HEK293 (cell line): ENCODE data around the gene ANKRD65.
"Not testable (repeated sequence)": the region's sequence is repeated elsewhere in the genome, so short reads cannot be mapped to it uniquely, and the experiment has no call there.

Experiments
- CTCF ChIA-PET: fragments of 350-600 bp; formaldehyde crosslinking; extraction: SDS; loops from one replicate; lab custom pipeline; 2021; ENCODE audit warnings: antibody characterized with exemption; lab: Yijun Ruan, JAX
- POLR2A ChIA-PET: fragments of 300-600 bp; formaldehyde crosslinking; extraction: SDS; loops from one replicate; lab custom pipeline; 2020; ENCODE audit warnings: antibody characterized with exemption, inconsistent platforms; lab: Yijun Ruan, JAX
- H3K27ac ChIP-seq: fragments of 200-500 bp; sonication (Bioruptor generic); 2 replicates; pipeline ENCODE4 v1.5.1; 2014; ENCODE audit warnings: low read depth, low read length, control low read depth, inconsistent platforms; ENCODE audit errors: extremely low read depth
- H3K36me3 ChIP-seq, 2 experiments: fragments of 200-500 bp in 1 of 2; sonication (Bioruptor generic) in 1 of 2; 1 replicate in 1 of 2; 2 replicates in 1 of 2; pipeline ENCODE4 v1.5.1; 2014 to 2017; ENCODE audit warnings: inconsistent platforms in 2 of 2, low read length in 2 of 2; ENCODE audit not compliant: control insufficient read depth in 2 of 2, insufficient read depth in 1 of 2
- H3K4me1 ChIP-seq: fragments of 200-500 bp; sonication (Bioruptor generic); 2 replicates; pipeline ENCODE4 v1.5.1; 2014; ENCODE audit warnings: mild to moderate bottlenecking, low read length, inconsistent platforms; ENCODE audit not compliant: control insufficient read depth, insufficient read depth
- H3K4me3 ChIP-seq: 2 replicates; pipeline ENCODE4 v1.5.1; 2011; ENCODE audit warnings: low read depth, mild to moderate bottlenecking, control low read depth, low read length, moderate library complexity
- H3K9me3 ChIP-seq: fragments of 200-500 bp; sonication (Bioruptor generic); 2 replicates; pipeline ENCODE4 v1.5.1; 2014; ENCODE audit warnings: low read depth, low read length, inconsistent platforms; ENCODE audit not compliant: control insufficient read depth, insufficient read depth
- AEBP2 ChIP-seq: fragments of 450-650 bp; formaldehyde crosslinking; IDR thresholded peaks from 2 replicates; pipeline ENCODE4 v1.5.1; 2016; ENCODE audit warnings: missing biosample characterization, missing genetic modification characterization, borderline replicate concordance
- REPIN1 ChIP-seq: fragments of 450-650 bp; formaldehyde crosslinking; IDR thresholded peaks from 2 replicates; pipeline ENCODE4 v1.5.1; 2017; ENCODE audit warnings: missing biosample characterization, missing genetic modification characterization, low read depth
- REST ChIP-seq: fragments of 450-650 bp; formaldehyde crosslinking; IDR thresholded peaks from 2 replicates; pipeline ENCODE4 v1.5.1; 2016; ENCODE audit warnings: missing biosample characterization, missing genetic modification characterization
- SCRT1 ChIP-seq: fragments of 450-650 bp; formaldehyde crosslinking; IDR thresholded peaks from 2 replicates; pipeline ENCODE4 v1.5.1; 2016; ENCODE audit warnings: missing biosample characterization, missing genetic modification characterization, borderline replicate concordance
- ZBTB6 ChIP-seq: fragments of 450-650 bp; formaldehyde crosslinking; IDR thresholded peaks from 2 replicates; pipeline ENCODE4 v1.5.1; 2017; ENCODE audit warnings: missing biosample characterization, missing genetic modification characterization
- ZNF266 ChIP-seq: fragments of 450-650 bp; formaldehyde crosslinking; IDR thresholded peaks from 2 replicates; pipeline ENCODE4 v1.5.1; 2016; ENCODE audit warnings: missing biosample characterization, missing genetic modification characterization, low read depth
- ZNF311 ChIP-seq: fragments of 450-650 bp; formaldehyde crosslinking; IDR thresholded peaks from 2 replicates; pipeline ENCODE4 v1.5.1; 2017; ENCODE audit warnings: missing biosample characterization, missing genetic modification characterization, borderline replicate concordance
- ZNF473 ChIP-seq: fragments of 450-650 bp; formaldehyde crosslinking; IDR thresholded peaks from 2 replicates; pipeline ENCODE4 v1.5.1; 2017; ENCODE audit warnings: missing biosample characterization, missing genetic modification characterization
- ZNF529 ChIP-seq: fragments of 450-650 bp; formaldehyde crosslinking; IDR thresholded peaks from 2 replicates; pipeline ENCODE4 v1.5.1; 2017; ENCODE audit warnings: missing genetic modification characterization, missing biosample characterization; ENCODE audit not compliant: insufficient replicate concordance
- ZNF600 ChIP-seq: fragments of 450-650 bp; formaldehyde crosslinking; IDR thresholded peaks from 2 replicates; pipeline ENCODE4 v1.5.1; 2016; ENCODE audit warnings: missing biosample characterization, missing genetic modification characterization
- ZNF626 ChIP-seq: fragments of 450-650 bp; sonication (Bioruptor Pico); formaldehyde crosslinking; IDR thresholded peaks from 2 replicates; pipeline ENCODE4 v1.5.1; 2018; ENCODE audit warnings: missing biosample characterization, missing genetic modification characterization, inconsistent platforms
- ZNF677 ChIP-seq: fragments of 450-650 bp; IDR thresholded peaks from 2 replicates; pipeline ENCODE4 v1.5.0; 2018; ENCODE audit warnings: missing biosample characterization, mild to moderate bottlenecking, missing genetic modification characterization, moderate library complexity
- ZNF707 ChIP-seq: fragments of 450-650 bp; formaldehyde crosslinking; IDR thresholded peaks from 2 replicates; pipeline ENCODE4 v1.5.1; 2016; ENCODE audit warnings: missing biosample characterization, missing genetic modification characterization
- TF ChIP-seq, protein P1 (sequence below): IDR thresholded peaks from 2 replicates; pipeline ENCODE4 v1.6.1; 2011; ENCODE audit warnings: mild to moderate bottlenecking, low read depth, low read length, borderline replicate concordance

ANKRD65 gene

GRCh38 chr1:1419363-1419812 lies 1.7 kb downstream of the ANKRD65 start:
- H3K4me3 ChIP-seq, result no peak overlapping the region
- TF ChIP-seq ZNF707, result no peak
- TF ChIP-seq AEBP2 (tag by site-specific recombination), result no peak
- TF ChIP-seq ZNF473 (tag by site-specific recombination), result no peak
- no peak for TF ChIP-seq SCRT1
- TF ChIP-seq REPIN1 (tag by site-specific recombination), result no peak
- no peak for TF ChIP-seq REST
- no peak for TF ChIP-seq ZNF266 (tag by site-specific recombination)
- no peak for TF ChIP-seq ZNF311 (tag by site-specific recombination)
- TF ChIP-seq ZNF529, result no peak
- TF ChIP-seq ZNF626 (tag by site-specific recombination), result no peak
- H3K27ac ChIP-seq, result no peak overlapping the region
- ChIA-PET CTCF (no interaction called here), POLR2A (no interaction called here)
- no peaks in the 10 kb centered on the region for H3K4me1 ChIP-seq
- no peaks in the 10 kb centered on the region for H3K36me3 ChIP-seq
- no peaks in the 10 kb centered on the region for H3K9me3 ChIP-seq

DNA sequence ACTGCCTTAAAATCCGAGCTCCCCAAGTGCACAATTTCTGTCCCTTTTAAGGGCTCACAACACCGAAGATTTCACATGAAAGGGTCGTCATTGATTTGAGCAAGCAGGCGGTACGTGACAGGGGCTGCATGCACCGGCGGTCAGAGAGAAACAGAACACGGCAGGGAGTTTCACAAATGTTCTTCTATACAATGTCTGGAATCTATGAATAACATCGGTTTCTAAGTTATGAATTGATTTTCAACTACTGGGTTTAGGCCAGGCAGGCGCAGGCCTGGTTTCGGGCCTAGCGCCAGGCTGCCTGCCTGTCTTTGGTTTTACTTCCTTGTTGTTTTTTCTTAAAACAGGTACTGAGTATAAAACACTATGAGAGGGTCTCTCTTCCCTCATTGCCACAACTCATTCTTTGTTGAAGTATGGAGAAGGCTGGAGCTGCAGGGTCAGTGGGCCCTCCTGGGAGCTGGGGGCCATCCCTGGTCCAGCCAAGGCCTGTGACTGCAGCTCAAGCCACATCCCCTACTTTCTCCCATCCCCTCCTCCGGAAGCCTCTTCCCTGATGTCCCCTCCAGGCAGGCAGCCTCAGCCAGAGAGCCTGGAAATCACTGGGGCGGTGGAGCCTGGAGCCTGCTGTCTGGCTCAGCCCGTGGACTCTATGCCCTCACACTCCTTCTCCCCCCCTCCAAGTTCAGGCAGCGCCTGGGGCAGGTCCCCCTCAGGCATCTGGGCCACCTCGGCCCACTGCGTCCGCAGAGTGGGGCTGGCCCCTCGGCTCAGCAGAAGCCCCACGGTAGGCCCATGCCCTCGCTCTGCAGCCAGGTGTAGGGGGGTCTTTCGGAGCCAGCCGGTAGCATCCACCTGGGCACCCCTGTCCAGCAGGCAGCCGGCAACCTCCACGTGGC lies 2.4 kb downstream of the ANKRD65 start:
- H3K4me3 ChIP-seq, result no peak overlapping the region
- POLR2A ChIA-PET, result no interaction called here
- H3K27ac ChIP-seq, result no peak overlapping the region
- no peaks in the 10 kb centered on the region for H3K36me3 ChIP-seq
- CTCF ChIA-PET, result no interaction called here
- no peaks in the 10 kb centered on the region for H3K4me1 ChIP-seq
- H3K9me3 ChIP-seq, result no peaks in the 10 kb centered on the region
- TF ChIP-seq, protein P1, sequence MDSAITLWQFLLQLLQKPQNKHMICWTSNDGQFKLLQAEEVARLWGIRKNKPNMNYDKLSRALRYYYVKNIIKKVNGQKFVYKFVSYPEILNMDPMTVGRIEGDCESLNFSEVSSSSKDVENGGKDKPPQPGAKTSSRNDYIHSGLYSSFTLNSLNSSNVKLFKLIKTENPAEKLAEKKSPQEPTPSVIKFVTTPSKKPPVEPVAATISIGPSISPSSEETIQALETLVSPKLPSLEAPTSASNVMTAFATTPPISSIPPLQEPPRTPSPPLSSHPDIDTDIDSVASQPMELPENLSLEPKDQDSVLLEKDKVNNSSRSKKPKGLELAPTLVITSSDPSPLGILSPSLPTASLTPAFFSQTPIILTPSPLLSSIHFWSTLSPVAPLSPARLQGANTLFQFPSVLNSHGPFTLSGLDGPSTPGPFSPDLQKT, result no peak
- TF ChIP-seq ZBTB6 (tag by site-specific recombination), result peak; percentile 45; the same call in 1 of the 2 replicates

GRCh38 chr1:1417825-1418463 lies 3.1 kb downstream of the ANKRD65 start:
- H3K36me3 ChIP-seq, H3K4me3 ChIP-seq, POLR2A ChIA-PET: not testable (repeated sequence)
- TF ChIP-seq ZNF677 (tag by site-specific recombination) (peak; percentile 72), ZNF600 (peak; percentile 49; the same call in 1 of the 2 replicates)
- TF ChIP-seq, all 188 proteins: peak for 2; not testable (repeated sequence) for 186
- H3K27ac ChIP-seq, CTCF ChIA-PET, H3K9me3 ChIP-seq, H3K4me1 ChIP-seq: not testable (repeated sequence)

- H3K4me3 ChIP-seq, H3K4me1 ChIP-seq, H3K27ac ChIP-seq, H3K36me3 ChIP-seq, CTCF ChIA-PET, POLR2A ChIA-PET, H3K9me3 ChIP-seq: not testable (repeated sequence)
Measured at GRCh38 chr1:1417396-1417795, 3.7 kb downstream of the ANKRD65 start.
